Right renal pelvis (tissue), 4 donors: ENCODE measurements around the gene SDE2. TPM values are rescaled to one million over a fixed set of nuclear protein-coding genes. Genes with fewer than 3 reads are reported as not detected.
"Not testable (repeated sequence)": the region's sequence is repeated elsewhere in the genome, so short reads cannot be mapped to it uniquely, and the experiment has no call there.

Experiments used
- DNase-seq, 4 donors: peaks; one replicate each; pipeline ENCODE4 v3.0.0-alpha.2; 2013; ENCODE audit warnings: low read depth in 4 of 4, low spot score in 3 of 4, missing footprints in 1 of 4
- polyA plus RNA-seq, 4 donors: library from polyadenylated mRNA; unstranded; fragments of 120-200 nt; gene quantifications; one replicate each; pipeline ENCODE4 v1.2.1, GENCODE V29; 2013; ENCODE audit not compliant: insufficient read length in 4 of 4

Gene SDE2
- polyA plus RNA-seq, 4 donors: 21.6 to 27.9 (median 26.1) TPM

- DNase-seq: no peak
These were observed 19.7 kb downstream of the SDE2 start for GRCh38 chr1:225979421-225979820.

GRCh38 chr1:225977937-225978748 is 21.0 kb downstream of the SDE2 start:
- DNase-seq: no peak

DNA sequence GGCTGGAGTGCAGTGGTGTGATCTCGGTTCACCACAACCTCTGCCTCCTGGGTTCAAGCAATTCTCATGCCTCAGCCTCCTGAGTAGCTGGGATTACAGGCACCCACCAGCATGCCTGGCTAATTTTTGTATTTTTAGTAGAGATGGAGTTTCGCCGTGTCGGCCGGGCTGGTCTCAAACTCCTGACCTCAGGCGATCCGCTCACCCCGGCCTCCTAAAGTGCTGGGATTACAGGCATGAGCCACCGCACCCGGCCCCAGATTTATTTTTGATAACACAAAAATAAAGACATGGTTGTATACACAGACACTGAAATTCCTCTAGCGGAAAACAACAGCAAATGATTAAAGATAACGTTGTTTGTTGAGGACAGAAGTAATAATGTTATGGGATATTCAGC is 24.0 kb downstream of the SDE2 start:
- not testable (repeated sequence) for DNase-seq

- no peak for DNase-seq
These were observed 24.7 kb downstream of the SDE2 start for GRCh38 chr1:225974454-225974853.

DNA sequence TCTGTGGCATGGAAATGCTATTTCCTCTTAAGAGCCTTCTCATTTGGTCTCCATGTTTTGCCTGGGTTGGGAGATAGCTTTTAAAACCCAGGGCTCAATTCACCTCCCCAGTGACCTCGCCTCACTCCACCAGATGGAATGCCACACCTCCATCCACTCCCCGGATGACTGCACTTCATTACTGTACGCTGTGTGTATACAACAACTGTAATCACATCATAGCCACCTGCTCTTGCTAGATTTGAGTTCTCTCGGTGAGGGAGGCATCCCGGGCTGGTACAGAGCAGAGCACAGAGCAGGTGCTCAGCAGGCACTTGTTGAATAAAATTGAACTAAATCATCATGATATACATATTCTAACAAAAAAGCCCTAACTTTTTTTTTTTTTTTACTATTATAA is 26.0 kb downstream of the SDE2 start:
- DNase-seq: peak in 3 of 4 donors; percentile 36 to 57 (median 54)

- no peak for DNase-seq
These were observed 26.6 kb downstream of the SDE2 start for GRCh38 chr1:225972344-225973152.

DNA sequence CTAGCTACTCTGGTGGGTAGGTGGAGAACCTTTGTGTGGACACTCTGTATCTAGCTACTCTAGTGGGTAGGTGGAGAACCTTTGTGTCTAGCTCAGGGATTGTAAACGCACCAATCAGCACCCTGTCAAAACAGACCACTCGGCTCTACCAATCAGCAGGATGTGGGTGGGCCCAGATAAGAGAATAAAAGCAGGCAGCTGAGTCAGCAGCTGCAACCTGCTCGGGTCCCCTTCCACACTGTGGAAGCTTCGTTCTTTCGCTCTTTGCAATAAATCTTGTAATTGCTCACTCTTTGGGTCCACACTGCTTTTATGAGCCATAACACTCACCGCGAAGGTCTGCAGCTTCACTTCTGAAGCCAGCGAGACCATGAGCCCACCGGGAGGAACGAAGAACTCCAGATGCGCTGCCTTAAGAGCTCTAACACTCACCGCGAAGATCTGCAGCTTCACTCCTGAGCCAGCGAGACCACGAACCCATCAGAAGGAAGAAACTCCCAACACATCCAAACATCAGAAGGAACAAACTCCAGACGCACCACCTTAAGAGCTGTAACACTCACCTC is 28.5 kb downstream of the SDE2 start:
- not testable (repeated sequence) for DNase-seq

DNA sequence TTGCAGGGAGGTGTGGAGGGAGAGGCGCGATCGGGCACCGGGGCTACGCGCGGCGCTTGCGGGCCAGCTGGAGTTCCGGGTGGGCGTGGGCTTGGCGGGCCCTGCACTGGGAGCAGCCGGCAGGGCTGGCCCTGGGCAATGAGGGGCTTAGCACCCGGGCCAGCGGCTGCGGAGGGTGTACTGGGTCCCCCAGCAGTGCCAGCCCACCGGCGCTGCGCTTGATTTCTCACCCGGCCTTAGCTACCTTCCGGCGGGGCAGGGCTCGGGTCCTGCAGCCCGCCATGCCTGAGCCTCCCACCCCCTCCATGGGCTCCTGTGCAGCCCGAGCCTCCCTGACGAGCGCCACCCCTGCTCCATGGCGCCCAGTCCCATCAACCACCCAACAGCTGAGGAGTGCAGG is 29.4 kb downstream of the SDE2 start:
- not testable (repeated sequence) for DNase-seq

- no peak for DNase-seq
These were observed 33.9 kb downstream of the SDE2 start for GRCh38 chr1:225965231-225965630.

DNA sequence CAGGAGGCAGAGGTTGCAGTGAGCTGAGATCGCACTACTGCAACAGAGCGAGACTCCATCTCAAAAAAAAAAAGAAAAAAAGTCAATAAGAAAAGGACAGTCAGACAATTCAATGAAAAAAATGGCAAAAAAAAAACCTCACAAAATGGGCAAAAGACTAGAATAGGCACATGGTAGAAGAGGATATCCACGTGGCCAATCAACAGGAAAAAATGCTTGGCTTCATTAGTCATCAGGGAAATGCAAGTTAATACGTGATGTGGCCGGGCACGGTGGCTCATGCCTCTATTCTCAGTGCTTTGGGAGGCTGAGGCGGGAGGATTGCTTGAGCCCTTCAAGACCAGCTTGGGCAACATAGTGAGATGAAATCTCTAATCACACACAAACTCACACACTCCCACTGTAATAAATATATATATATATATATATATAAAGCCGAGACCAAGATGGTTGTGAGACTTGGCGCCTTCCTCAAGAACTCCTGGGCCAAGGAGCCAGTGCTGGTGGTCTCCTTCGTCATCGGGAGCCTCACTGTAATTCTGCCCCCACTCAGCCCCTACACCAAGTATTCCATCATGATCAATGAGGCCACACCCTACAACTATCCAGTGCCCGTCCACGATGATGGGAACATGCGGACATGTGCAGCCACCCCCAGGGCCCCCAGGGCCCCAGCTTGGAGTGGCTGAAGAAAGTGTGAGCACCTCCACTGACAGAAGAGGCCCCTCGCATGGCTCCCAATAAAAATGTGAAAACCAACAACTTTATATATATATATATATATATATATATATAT is 35.2 kb downstream of the SDE2 start:
- DNase-seq: no peak

GRCh38 chr1:225962440-225962975 is 36.6 kb downstream of the SDE2 start:
- peak in 1 of 4 donors; percentile 42 for DNase-seq

- no peak for DNase-seq
These were observed 37.3 kb downstream of the SDE2 start for GRCh38 chr1:225961659-225962439.

DNA sequence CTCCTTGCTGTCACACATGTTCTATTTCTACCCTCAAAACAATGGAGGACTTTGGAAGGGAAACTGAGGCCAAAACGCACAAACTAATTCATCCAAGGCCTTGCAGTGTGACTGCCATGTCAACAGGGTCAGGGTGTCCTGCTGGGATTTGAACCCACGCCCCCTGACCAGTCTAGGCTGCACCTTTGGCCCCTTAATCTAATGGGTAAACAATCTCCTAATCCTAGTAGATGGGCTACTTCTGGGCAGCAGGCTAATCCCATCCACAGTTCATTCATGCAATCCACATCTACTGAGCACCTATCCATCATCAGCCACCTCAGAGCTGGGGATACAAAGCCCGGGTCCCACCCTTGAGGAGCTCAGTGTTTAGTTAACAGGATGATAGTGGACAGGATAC is 41.1 kb downstream of the SDE2 start:
- no peak for DNase-seq

DNA sequence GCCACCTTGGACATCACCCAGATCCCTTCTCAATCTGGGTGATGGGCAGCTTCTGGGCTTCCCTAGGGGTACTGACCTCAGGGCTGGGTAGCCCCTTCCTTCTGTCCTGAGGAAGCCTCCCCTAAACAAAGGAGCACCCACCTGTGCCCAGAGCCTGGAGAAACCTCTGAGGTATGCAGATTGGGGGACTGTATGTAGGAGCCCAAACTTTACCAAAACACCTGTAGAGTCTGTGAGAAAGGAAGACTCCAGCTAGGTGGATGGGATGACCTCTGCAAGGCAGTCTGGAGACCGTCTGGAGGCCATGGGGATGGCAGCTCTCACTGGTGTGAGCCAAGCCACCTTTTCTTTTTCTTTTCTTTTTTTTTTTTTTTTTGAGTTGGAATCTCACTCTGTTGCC is 44.4 kb downstream of the SDE2 start:
- DNase-seq: no peak

GRCh38 chr1:225953315-225953714 is 45.8 kb downstream of the SDE2 start:
- DNase-seq: no peak

- DNase-seq: no peak
These were observed 48.1 kb downstream of the SDE2 start for GRCh38 chr1:225950905-225951497.

- no peak for DNase-seq
These were observed 50.1 kb downstream of the SDE2 start for GRCh38 chr1:225949041-225949440.

DNA sequence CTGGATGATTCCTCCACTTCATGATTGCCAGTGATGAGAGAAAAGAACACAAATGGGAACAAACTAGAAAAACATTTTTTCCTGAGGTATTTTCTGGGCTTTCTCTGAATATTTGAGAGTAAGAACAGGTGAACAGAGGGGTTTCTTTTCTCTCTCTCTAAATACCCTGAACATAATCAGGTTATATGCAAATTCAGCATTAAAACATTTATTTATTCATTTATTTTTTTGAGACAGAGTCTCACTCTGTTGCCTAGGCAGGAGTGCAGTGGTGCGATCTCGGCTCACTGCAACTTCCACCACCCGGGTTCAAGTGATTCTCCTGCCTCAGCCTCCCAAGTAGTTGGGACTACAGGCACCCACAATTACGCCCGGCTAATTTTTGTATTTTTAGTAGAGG is 52.3 kb downstream of the SDE2 start:
- DNase-seq: no peak

GRCh38 chr1:225946082-225946620 is 53.0 kb downstream of the SDE2 start:
- no peak for DNase-seq
